Measurements from ENCODE around the gene LMF1. TPM values are rescaled to one million over a fixed set of nuclear protein-coding genes. Genes with fewer than 3 reads are reported as not detected.

Gene LMF1
- total RNA-seq, 1 donor from 2014 or later: 36.1 TPM

DNA sequence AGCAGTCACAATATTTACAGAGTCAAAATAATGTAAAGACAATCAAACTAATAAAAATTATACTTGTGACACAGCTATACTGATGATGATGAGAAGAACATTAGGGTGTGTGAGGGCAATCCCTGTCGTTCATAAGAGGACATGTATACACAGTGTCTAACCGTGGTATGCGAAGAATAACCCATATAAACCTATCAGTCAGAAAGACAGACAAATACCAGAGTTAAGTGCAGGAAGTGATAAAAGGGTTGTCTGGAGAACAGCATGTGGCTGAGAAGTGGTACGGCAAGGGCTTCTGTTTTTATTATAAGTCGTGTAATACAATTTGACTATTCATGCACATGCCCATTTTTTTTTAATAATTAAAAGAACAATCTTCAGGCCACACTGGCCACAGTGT, 46.7 kb downstream of the LMF1 start:
- Mint-ChIP-seq H3K27ac (no peak overlapping the region), H3K36me3 (ENCODE audit: low read depth) (peaks cover 38% of the 10 kb centered on the region), H3K9me3 (peaks cover 3% of the 10 kb centered on the region), H3K4me1 (peaks cover 9% of the 10 kb centered on the region), H3K4me3 (no peak overlapping the region), H3K27me3 (no peaks in the 10 kb centered on the region)
- ATAC-seq (ENCODE audit: low read depth) (no peak), DNase-seq (no peak)
- ChIA-PET POLR2A (no interaction called here), CTCF (no interaction called here)
- intact Hi-C loops (cut with micrococcal nuclease): no loop called here
- TF ChIP-seq, protein P1, sequence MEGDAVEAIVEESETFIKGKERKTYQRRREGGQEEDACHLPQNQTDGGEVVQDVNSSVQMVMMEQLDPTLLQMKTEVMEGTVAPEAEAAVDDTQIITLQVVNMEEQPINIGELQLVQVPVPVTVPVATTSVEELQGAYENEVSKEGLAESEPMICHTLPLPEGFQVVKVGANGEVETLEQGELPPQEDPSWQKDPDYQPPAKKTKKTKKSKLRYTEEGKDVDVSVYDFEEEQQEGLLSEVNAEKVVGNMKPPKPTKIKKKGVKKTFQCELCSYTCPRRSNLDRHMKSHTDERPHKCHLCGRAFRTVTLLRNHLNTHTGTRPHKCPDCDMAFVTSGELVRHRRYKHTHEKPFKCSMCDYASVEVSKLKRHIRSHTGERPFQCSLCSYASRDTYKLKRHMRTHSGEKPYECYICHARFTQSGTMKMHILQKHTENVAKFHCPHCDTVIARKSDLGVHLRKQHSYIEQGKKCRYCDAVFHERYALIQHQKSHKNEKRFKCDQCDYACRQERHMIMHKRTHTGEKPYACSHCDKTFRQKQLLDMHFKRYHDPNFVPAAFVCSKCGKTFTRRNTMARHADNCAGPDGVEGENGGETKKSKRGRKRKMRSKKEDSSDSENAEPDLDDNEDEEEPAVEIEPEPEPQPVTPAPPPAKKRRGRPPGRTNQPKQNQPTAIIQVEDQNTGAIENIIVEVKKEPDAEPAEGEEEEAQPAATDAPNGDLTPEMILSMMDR (IDR thresholded peaks at IDR 0.05): no peak

DNA sequence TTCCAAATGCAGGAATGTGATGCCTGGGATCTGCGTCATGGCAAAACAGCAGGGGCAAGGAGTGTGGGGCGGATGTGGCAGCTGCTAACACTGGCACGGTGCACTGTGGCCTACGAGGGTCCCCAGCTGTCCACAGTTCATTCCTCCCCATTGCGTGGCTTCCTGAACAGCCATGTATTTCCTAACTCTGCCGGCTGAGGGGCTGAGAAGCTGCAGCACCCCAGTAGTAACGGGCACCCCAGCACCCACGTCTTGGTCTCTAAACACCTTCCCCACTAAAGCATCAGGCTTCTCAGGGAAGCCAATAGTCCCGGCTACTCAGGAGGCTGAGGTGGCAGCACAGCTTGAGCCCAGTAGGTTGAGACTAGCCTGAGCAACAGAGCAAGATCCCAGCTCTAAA, 47.6 kb downstream of the LMF1 start:
- ATAC-seq (ENCODE audit: low read depth): no peak
- peaks cover 3% of the 10 kb centered on the region for H3K9me3 Mint-ChIP-seq
- no peak overlapping the region for H3K4me3 Mint-ChIP-seq

DNA sequence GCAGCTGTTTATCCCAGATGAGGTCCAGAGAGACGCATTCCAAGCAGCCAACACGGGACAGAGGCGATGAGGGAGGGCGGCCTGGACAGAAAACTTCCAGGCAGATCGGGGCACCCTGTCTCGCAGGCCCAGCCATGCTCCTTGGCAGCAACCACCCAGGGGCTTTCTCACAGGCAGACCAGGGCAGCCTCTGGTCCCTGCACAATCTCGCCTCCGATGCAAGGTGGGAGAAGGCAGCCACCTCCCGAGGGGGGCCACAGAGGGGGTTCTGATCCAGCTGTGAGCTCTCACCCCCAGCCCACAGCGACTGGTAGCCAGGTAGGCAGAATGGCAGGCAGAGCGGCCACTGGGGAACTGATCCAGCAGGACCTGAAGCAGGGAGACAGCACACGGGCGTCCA, 48.7 kb downstream of the LMF1 start:
- H3K27me3 Mint-ChIP-seq: no peaks in the 10 kb centered on the region
- DNase-seq: no peak
- TF ChIP-seq, protein P1 (IDR thresholded peaks at IDR 0.05): no peak
- ChIA-PET POLR2A (no interaction called here), CTCF (no interaction called here)
- H3K4me1 Mint-ChIP-seq: peaks cover 9% of the 10 kb centered on the region
- no peak for ATAC-seq (ENCODE audit: low read depth)
- H3K27ac Mint-ChIP-seq: no peak overlapping the region
- intact Hi-C loops (cut with micrococcal nuclease): no loop called here
- peaks cover 44% of the 10 kb centered on the region for H3K36me3 Mint-ChIP-seq (ENCODE audit: low read depth)
- peaks cover 3% of the 10 kb centered on the region for H3K9me3 Mint-ChIP-seq
- no peak overlapping the region for H3K4me3 Mint-ChIP-seq

More for the DNA sequence above, 47.6 kb downstream of the LMF1 start:
- H3K27ac Mint-ChIP-seq: no peak overlapping the region
- peaks cover 41% of the 10 kb centered on the region for H3K36me3 Mint-ChIP-seq (ENCODE audit: low read depth)
- ChIA-PET CTCF (no interaction called here), POLR2A (no interaction called here)
- H3K27me3 Mint-ChIP-seq: no peaks in the 10 kb centered on the region
- intact Hi-C loops (cut with micrococcal nuclease): no loop called here
- H3K4me1 Mint-ChIP-seq: peaks cover 9% of the 10 kb centered on the region
- DNase-seq: no peak
- TF ChIP-seq, protein P1 (IDR thresholded peaks at IDR 0.05): no peak

DNA sequence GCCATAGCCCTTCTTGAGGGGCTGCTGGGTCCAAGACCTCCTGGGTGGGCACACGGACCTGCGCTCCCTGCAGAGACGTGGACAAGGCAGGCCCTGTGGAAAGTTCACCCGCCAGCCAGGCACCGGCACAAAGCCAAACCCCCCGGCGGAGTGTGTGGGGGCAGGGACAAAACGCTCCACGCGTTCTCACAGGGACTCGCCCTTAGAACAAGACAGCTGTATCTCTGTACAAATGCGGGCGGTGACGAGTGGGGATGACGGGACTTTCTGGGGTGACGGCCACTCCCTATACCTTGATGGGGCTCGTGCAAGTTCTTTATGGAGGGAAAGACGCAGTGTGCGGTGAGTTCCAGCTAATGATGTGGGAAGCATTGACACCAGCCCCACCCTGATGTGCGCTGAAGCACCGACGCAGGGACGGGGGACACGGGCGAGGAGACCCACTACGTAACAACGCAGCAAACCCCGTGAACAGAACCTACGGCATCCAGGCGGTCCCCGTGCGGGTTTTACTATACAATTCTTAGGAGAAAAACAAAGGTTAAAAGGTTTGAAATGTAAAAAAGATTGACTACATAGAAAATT, 49.4 kb downstream of the LMF1 start:
- H3K4me3 Mint-ChIP-seq: no peak overlapping the region
- TF ChIP-seq, protein P1 (IDR thresholded peaks at IDR 0.05): no peak
- ChIA-PET CTCF (no interaction called here), POLR2A (no interaction called here)
- peaks cover 40% of the 10 kb centered on the region for H3K36me3 Mint-ChIP-seq (ENCODE audit: low read depth)
- peaks cover 3% of the 10 kb centered on the region for H3K9me3 Mint-ChIP-seq
- intact Hi-C loops (cut with micrococcal nuclease): no loop called here
- ATAC-seq (ENCODE audit: low read depth): no peak
- DNase-seq: no peak
- no peaks in the 10 kb centered on the region for H3K27me3 Mint-ChIP-seq
- peaks cover 9% of the 10 kb centered on the region for H3K4me1 Mint-ChIP-seq
- no peak overlapping the region for H3K27ac Mint-ChIP-seq

DNA sequence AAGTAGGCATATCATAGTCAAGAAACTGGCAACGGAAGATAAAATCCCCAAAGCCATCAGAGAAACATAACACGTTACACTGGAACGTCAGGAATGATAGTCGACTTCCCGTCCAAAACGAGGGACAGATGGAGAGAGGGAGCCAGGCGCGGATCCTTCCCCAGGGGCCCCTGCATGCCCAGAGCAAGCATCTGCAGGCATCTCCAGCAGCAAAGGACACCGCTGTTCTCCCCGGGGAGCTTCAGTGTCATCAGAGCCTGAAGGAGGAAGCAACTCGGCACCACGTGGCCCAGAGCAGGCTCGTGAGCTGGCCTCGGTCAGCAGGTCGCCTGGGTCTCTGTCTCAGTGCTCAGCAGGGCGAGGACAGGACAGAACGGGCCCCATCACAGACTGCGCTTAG, 50.1 kb downstream of the LMF1 start:
- Mint-ChIP-seq H3K36me3 (ENCODE audit: low read depth) (peaks cover 36% of the 10 kb centered on the region), H3K27me3 (no peaks in the 10 kb centered on the region), H3K9me3 (peaks cover 3% of the 10 kb centered on the region), H3K4me3 (no peak overlapping the region), H3K4me1 (peaks cover 9% of the 10 kb centered on the region), H3K27ac (no peak overlapping the region)
- ATAC-seq (ENCODE audit: low read depth) (peak; percentile 61), DNase-seq (no peak)
- ChIA-PET CTCF (no interaction called here), POLR2A (no interaction called here)
- intact Hi-C loops (cut with micrococcal nuclease): no loop called here
- TF ChIP-seq, protein P1 (IDR thresholded peaks at IDR 0.05): no peak
